HuH-7.5 (cell line): Measurements from ENCODE around the gene PFDN2.
"Not testable (repeated sequence)": the region's sequence is repeated elsewhere in the genome, so short reads cannot be mapped to it uniquely, and the experiment has no call there.

Experiments used
- DNase-seq: peaks from one replicate; pipeline ENCODE4 v3.0.0; 2011; ENCODE audit warnings: low spot score

Gene PFDN2

DNA sequence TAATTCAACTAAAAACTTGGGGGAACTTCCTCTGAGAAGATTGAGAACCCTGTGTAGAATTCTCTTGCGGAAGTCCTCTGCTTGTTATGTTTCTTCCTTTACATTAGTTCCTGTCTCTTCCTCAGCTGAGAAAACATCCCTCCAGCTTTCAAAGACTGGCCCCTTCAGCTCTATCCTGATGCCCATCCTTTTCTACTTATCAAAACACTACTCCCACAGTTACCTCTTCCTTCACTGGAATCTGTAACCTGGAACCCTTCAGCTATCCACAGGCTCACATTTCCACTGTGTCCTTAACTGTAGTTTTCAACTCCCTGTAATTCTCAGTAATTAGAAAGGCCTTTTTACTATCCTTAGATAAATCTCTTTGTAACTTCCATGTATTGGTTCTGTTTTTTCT lies 20.6 kb upstream of the PFDN2 start:
- DNase-seq: no peak

DNA sequence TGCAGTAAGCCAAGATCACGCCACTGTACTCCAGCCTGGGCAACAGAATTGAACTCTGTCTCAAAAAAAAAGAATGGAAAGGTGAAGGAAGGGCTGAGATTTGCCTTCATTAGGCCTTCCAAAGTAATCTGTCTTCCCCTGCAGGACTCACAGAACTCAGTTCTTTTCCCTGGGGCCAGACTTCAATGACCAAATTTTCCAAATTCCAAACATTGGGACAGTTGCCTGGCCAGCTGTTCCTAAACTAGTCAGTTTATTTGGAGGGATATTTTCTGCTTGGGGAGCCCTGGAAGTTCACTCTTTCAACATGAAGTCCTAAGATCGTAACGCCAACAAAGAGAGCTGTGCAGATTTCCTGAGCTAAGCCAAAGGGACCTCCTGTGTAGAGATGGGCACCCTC lies 20.0 kb upstream of the PFDN2 start:
- DNase-seq: no peak

DNA sequence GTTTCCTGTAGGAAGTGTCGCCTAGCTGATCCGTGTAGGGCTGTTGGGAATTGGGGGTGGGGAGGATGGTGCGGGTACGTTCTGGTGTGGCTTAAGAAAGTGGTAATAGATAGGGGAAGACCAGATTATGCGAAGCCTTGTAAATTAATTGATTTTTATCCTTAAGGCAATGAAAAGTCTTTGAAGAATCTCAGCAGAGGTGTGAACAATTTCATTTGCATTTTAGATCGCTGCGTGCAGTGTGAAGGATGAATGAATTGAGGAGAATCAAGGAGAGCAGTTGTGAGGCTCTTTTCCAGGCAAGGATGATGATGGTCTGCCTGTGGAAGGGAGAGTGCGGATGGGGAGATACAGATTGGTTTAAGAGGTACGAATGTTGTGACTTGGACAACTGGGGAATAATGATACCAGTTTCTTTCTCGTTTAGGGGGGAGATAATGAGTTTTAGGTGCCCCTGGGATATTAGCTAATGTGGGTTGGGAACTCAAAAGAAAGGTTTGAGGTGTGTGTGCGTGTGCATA lies 15.4 kb upstream of the PFDN2 start:
- DNase-seq: peak; percentile 17

DNA sequence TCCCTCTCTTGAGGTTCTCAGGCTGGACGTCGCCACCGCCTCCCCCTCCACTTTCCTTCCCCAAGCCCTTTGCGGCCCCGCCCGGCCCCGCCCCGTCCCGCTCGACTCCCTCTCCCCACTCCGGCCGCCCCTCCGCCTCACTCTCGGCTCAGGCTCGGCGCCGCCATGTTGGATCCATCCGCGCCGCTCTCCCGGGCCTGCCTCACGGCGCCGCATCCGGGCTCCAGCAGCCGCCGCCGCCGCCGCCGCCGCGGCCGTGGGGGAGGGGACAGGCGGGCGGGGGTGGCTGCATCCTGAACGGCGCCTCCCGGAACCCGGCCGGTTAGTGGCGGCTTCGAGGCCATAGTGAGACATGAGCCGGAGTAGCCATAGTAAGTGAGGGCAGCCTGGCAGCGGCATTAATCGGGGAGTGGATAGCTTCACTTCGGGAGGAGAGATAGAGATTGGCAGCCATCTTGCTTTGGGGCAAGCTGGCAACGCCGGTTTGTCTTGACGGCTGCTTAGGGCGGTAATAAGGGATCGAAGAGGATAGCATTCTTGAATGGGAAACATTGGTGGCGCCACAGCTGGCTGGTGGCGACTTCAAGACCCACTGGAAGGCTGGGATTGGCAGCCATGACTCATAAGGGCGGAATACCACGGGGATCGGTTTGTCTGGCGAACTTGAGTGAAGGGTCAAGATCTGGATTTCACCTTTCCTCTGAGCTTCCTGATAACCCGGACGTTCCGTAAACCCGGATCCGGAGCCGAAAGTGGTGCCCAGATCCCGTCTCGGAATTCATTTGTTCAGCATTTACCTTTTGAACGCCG lies 14.8 kb upstream of the PFDN2 start, which contains the start of gene DEDD:
TSS of gene DEDD (minus strand) at position 258 of the 810 bp plus-strand sequence. CDS start 8,205 bp downstream, outside the sequence.
- DNase-seq: peak; percentile 69

DNA sequence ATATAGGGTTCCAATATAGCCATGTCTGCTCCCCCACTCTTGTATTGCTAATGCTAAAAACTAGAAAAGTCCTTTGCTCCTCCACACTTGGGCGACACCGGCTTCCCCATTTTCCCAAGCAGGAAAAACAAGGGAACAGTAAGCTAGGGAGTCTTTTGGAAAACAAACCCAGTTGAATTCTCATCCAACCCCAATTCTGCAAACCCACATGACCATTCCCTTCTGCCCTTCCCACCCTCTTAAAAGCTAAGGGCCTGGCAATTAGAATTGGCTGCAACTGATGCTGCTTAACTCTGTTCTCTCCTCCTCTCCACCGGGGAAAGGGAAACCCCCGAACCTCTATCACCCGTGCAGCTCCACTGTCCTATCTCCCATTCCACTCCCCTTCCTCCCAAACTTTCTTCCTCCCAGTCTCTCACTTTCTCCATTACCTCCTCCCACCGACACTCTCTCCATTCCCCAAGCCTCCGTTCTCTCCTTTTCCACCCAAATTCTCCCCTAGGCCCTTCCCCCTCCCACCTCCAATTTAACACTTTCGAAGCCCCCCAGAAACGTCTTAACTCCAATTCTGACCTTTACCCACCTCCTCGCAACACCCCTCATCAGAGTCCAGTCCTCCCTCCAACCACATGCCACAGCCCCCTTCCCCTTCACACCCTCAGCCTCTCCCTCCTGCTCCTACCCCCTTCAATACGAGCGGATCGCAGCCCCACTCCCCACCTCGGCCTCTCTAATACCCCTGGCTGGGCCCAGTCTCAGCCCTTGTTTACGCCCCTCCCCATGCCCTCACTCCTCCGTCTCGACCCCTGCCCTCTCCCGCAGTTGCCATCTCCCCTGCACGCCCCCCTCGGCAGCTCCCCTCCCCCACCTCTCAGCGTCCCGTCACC lies 13.9 kb upstream of the PFDN2 start:
- DNase-seq: peak; percentile 12

DNA sequence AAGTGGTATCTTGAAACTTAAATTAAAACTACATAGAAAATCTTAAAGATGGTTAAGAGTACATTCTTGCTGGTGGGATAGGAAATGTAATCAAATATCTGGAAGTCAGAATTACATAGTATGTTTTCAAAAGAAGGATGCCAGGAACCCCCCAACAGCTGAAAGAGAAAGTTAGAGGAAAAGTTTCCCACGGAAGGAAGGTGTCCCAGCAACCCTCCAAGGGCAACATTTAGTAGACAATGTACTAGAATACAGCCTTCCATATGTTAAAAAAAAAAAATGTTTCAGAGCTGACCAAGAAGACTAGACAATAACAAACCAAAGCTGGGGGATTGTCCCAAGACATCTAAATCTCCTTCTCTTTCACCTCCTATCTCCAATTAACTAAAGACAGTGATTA lies 12.4 kb upstream of the PFDN2 start:
- DNase-seq: no peak

DNA sequence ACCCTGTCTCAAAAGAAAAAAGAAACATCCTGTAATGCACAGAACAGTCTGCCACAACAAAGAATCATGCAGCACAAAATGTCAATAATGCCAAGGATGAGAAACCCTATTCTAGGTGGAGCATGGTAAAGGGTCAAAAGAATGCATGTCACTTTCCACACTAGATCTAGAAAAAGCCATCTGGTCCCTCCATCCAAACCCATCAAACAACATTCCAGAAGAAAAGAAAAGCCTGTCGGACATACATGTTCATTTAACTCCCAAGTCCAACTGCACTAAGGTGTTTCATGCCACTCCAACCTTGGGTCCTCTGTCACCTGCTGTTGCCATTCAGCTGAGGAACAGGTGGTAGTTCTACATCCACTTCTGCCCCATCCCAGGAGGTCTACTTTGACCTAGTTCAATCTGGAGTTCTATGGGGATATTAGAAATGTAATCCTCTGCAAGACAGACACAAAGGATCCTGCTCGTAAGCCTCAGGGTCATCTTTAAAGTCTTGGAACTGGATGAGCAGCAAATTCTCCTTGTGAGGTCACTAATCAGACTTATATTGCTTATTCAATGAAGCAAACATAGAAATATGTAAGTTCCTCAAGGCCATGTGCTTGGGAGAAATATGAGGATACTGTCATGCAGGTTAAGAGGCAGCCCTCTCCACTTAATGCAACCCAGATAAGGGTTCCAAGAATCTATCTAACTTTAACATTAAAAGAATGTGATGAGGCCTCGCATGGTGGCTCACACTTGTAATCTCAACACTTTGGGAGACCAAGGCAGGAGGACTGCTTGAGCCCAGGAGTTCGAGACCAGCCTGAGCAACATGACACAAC lies 11.0 kb upstream of the PFDN2 start:
- no peak for DNase-seq

DNA sequence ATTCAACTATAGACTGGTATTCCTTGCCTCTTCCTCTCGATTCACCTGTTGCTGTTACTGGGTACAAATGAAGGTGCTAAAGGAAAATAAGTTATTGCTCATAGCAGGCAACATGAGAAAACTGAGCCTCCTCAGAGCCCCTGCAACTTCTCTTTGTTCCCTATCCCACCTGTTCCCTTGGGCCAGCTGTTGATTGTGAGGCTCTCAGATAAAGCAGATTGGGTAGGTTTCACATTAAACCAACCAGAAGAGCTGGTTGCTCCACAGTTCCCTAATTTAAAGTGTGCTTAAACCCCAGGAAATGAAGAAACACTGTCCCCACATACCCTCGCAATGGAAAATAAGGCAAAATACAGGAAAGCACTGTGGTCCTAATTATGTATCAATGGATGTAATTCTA lies 9.8 kb upstream of the PFDN2 start:
- no peak for DNase-seq

DNA sequence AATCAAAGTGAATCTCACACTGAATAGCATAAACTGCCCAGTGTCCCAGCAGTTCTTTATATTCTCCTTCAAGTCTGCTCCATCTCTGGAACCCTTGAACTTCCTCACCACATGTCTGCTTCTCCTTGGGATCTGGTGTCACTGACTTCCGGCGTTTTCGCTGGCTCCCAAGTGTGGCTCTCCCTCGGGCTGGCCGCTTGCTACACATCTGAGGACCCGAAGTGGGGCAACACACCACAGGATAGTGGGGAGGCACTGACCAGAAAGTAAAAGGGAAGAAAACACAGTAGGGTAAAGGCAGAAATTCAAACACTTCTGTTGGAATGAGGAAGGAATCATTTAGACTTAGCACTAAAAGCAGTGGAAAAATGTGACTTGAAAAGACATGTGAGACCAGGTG lies 5.1 kb upstream of the PFDN2 start:
- no peak for DNase-seq

DNA sequence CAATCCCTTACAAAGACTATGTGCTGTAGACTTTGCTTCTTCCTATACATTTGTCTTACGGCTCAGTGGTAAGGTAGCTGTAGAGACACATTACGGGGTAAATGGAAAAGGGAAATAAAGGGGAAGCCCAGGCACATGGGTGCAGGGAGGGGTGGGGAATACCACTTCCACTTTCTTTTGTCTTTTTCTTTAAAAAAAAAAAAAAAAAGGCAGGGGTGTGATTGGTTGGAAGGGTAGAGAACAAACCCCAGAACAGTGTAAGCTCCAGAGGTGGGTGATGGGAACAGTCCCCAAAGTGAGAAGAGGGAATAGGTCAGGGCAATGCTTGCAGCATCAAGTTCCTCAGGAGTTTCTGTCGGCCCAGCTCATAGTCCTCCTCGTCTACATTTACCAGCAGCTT lies 4.0 kb upstream of the PFDN2 start:
- no peak for DNase-seq

DNA sequence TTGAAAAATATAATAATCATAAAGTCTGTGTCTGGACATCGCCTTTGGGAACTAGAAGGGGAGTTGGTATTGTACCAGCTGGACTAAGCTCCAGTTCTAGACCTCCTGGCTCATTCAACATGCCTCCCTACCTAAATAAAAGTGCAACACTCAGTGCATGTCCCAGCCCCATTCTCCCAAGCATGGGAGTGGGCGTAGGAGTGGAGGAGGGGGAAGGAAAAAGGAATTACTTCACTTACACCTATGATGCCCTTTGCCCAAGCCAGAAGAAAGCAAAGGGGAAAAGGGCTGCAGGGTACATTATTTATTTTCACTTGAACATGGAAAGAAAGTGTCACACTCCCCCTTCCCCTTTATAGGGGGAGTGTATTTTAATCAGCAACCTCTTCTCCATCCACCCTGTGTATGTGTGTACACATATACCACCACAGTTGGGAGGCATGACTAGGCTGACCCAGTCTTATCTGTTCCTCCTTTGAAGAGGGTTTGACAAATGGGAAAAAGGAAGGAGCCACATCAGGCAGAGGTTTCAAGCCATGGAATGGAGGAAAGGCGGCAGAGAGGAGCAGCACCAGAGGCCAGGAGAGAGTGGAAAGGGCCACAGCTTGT lies 3.3 kb upstream of the PFDN2 start:
- no peak for DNase-seq

DNA sequence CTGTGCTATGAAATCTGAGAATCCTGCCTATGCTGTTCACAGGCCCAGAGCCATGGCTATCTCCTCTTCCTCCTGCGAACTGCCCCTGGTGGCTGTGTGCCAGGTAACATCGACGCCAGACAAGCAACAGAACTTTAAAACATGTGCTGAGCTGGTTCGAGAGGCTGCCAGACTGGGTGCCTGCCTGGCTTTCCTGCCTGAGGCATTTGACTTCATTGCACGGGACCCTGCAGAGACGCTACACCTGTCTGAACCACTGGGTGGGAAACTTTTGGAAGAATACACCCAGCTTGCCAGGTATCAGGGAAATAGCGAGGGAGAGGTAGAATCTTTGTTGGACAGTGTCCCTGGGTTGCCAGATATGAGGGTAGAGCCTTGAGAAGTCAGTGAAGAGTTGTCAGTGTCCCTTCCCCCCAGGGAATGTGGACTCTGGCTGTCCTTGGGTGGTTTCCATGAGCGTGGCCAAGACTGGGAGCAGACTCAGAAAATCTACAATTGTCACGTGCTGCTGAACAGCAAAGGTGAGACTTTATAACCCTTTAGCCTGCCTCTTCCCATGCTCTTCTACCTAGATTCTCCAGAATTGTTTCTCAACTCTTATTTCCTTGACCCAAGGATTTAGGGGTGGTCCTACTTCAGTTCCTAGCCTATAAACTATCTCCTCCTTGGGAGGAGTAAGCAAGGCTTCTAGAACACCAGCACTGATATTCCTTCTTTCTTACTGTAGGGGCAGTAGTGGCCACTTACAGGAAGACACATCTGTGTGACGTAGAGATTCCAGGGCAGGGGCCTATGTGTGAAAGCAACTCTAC lies 1.5 kb upstream of the PFDN2 start:
- no peak for DNase-seq

DNA sequence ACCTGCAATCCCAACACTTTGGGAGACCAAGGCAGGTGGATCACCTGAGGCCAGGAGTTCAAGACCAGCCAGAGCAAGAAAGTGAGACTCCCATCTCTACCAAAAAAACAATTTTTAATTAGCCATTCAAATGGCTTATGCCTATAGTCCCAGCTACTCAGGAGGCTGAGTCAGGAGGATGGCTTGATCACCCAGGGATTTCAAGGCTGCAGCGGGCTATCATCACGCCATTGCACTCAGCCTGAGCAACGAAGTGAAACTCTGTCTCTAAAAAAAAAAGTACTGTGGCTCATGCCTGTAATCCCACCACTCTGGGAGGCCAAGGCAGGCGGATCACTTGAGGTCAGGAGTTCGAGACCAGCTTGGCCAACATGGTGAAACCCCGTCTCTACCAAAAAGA lies 1.9 kb downstream of the PFDN2 start:
- DNase-seq: not testable (repeated sequence)

DNA sequence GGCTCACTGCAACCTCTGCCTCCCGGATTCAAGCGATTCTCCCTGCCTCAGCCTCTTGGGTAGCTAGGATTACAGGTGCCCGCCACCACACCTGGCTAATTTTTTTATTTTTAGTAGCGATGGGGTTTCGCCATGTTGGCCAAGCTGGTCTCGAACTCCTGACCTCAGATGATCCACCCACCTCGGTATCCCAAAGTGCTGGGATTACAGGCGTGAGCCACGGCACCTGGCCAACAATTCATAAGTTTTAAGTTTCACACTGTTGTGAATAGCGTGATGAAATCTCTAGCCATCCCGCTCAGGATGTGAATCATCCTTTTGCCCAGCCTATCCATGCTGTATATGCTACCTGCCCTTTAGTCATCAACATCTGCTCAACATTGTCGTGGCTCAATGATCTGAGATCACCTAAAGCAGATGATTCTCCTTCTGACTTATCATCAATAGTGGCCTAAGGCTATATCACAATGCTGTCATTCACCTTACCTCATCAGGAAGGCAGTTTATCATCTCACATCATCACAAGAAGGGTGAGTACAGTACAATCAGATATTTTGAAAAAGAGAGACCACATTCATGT lies 2.6 kb downstream of the PFDN2 start:
- DNase-seq: no peak

DNA sequence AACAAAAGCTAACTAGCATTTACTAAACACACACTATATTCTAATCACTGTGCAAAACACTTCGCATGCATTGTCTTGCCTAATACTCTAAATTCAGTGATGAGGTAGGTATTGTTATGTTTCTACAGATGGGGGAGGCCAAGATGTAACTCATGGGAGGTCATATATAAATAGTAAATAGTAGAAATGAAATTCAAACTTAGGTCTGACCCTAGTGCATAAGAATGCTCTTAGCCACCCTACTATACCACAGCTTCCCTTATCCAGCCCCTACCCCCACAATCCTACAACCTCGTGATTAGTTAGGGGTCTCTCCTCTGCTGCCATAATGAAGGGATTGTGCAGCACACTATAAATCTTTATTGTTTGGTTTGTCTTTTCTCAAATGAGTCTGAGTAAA lies 3.3 kb downstream of the PFDN2 start:
- DNase-seq: no peak

DNA sequence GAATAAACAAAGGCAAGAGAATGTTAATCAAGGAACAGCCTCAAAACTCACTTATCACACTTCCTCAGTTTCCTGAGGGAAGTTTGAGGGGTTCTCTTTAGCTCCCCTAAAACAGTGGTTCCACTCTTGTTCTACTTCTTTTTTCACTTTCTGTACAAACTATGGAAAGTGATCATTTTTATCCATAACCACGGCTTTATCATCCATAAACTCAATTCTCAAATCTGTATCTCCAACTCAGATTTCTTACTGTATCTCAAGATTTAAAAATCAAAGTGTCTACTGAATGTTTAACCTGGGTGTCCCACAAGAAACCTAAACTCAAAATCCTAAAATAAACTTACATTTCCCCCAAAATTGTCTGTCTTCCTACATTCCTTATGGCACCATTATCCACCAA lies 3.9 kb downstream of the PFDN2 start:
- DNase-seq: no peak

DNA sequence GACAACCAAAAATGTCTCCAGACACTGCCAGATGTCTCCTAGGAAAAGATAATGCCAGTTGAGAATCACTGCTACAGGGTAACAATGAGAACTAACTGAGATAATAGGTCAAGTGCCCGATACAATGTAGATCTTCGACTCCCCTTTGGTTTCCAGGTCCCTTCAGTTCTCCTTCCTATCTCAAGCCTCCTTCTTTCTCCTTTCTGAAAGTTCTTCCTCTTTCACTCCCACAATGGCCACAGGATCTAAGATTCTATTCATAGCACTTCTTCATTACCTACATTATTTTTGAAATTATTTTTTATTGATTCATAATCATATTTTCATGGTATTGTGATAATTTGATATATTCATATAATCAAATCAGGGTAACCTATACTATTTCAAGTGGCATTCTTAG lies 6.3 kb downstream of the PFDN2 start:
- DNase-seq: no peak

DNA sequence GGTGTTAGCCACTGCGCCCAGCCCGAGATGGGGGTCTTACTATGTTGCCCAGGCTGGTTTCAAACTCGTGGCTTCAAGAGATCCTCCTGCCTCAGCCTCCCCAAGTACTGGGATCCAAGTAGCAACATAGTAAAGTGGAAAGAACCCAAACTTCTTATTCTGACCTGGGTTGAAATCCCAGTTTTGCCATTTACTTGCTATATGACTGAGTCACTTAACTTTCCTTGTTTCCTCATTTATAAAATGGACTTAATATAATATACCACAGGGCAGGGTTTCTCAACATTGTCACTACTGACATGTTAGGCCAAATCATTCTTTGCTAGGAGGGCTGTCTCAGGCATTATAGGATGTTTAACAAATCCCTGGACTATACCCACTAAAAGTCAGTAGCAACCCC lies 6.7 kb downstream of the PFDN2 start:
- DNase-seq: no peak

DNA sequence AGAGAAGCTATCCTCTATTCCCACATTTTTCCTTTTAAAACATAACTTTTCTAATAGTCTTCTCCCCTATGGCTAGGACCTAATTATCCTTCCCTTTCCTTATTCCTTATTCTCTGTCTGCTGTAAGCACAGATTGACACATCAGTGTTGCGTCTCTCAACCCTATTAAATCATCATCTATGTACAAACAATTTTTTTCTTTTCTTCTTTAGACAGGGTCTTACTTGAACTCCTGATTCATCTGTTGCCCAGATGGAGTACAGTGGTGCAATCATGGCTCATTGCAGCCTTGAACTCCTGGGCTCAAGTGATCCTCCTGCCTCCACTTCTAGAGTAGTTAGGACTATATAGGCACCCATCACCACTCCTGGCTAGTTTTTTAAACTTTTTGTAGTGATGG lies 11.4 kb downstream of the PFDN2 start:
- no peak for DNase-seq

DNA sequence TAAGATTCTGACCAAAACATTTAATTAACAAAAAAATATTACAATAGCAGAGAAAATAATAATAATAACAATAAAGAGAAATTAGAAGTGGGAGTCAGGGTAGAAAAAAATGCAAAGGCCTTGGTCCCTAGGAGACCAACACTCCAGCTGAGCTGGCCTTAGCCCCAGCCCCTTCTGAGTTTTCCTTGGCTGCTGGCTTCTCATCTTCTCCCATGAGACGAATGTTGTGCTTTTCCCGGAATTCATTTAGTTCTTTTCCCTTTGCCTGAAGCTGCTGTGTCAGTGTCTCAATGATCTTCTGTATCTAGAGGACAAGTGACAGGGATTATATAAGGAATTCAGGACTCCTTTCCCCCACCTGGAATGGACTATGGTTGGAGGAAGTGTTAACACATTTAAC lies 17.3 kb downstream of the PFDN2 start:
- no peak for DNase-seq
